GM23248 (cell line): ENCODE data around the gene IFNK.

ENCODE experiments used
- EZH2 ChIP-seq: fragments of 200-600 bp; sonication (generic); IDR thresholded peaks from 2 replicates; pipeline ENCODE4 v1.6.1; 2018; ENCODE audit warnings: antibody characterized with exemption, mild to moderate bottlenecking; ENCODE audit not compliant: insufficient read depth, poor library complexity, severe bottlenecking
- EZH2phosphoT487 ChIP-seq: fragments of 200-600 bp; sonication (generic); IDR thresholded peaks from 2 replicates; pipeline ENCODE4 v1.6.1; 2018; ENCODE audit warnings: antibody characterized with exemption, moderate library complexity, mild to moderate bottlenecking, low read depth; ENCODE audit not compliant: insufficient read depth

DNA sequence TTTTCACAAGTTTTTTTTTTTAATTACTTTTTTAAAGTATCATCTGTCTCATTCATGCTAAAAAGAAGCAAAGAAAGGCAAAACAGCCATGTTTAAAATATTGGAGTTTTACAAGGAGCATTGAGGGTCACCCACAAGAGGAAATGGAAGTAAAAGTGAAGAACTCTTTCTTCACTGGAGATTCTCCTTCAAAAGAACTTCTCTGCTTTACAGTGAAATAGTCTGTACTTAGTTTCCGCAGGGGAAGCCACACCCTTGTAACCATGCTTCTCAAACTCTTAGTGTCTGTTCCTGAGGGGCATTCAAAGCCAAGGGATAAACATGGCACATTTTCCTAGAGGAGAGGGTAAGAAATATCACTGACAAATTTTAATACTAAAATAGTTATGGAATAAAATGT, 40.6 kb downstream of the IFNK start:
- TF ChIP-seq EZH2phosphoT487 (no peak), EZH2 (no peak)
